ENCODE data around the gene PLXNB2.

PLXNB2 gene

DNA sequence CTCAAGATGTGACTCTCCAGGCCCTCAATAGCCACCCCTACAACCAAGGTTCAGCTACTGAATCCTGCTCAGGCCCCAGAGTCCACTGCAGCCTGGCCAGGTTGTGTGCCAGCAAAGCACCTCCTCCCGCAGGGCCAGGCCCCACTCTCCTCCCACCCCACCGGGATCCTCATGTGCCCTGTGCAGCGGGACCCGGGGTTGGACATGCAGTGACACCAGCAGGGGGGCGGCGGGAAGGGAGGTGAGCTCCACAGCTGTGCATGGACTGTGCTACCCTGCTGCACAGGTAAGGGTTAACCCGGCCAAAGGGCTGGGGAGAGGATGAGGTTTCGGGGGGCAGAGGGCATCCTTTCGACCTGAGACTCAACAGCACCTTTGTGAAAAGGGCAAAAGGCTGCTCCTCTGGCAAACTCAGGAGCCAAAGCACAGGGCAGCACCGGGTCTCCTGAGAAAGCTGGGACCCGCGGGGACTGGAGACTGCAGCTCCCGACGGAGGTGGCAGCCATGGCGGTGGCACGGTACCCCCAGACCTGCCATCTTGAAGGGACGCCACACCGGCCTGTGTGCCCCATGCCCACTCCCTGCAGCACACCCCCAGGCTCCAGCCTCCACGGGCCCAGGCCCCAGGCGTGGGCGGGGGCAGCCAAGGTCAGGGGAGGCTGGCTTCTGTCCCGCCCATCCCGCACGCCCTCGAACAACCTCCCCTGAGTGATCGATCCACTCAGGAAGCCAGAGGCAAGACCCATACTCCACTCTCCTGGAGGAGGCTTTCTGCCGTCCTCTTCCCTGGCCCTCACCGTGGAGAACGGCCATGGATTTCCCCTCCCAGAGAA, 10.6 kb downstream of the PLXNB2 start:
- no peak for DNase-seq

GRCh38 chr22:50294319-50294656, 13.2 kb downstream of the PLXNB2 start:
- no peak for DNase-seq

- DNase-seq: no peak
Measured at GRCh38 chr22:50293441-50294318, 13.8 kb downstream of the PLXNB2 start.

GRCh38 chr22:50292643-50293440, 14.6 kb downstream of the PLXNB2 start:
- DNase-seq: no peak

GRCh38 chr22:50289942-50290630, 17.4 kb downstream of the PLXNB2 start:
- DNase-seq: no peak

DNA sequence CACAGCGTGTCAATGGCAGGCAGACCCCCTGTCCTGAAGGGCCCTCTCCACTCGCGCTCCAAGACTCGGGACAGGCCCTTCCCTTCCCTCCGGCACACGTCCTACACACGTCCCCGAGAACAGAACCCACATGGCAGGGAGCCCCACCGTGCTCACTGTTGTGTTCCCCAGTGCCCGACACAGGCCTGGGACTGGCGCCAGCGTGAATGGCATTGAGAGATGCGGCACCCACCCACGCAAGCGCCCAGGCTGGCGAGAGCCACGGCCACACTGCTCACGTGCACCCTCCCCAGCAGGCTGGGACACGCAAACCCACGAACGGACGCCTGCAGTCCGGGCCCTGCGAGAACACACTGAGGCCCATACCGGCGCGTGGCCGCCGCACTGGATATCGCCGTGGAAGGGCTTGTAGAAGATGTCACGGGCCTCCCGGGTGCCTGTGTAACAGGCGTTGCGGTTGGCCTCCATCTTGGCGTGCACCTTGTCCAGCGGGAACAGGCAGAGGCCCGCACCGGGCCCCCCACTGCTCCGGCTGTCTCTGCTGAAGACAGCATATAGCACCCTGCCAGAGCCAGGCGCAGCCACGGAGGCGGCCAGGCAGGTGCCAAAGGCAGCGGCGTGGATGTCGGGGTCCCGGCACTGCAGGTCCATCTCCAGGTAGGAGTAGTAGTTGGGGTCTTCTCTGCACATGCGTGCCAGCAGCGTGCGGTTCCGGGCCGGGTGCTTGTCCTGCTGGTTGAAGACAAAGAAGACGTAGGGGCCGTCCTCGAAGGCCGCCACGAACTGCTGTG, 18.1 kb downstream of the PLXNB2 start:
- no peak for DNase-seq

DNA sequence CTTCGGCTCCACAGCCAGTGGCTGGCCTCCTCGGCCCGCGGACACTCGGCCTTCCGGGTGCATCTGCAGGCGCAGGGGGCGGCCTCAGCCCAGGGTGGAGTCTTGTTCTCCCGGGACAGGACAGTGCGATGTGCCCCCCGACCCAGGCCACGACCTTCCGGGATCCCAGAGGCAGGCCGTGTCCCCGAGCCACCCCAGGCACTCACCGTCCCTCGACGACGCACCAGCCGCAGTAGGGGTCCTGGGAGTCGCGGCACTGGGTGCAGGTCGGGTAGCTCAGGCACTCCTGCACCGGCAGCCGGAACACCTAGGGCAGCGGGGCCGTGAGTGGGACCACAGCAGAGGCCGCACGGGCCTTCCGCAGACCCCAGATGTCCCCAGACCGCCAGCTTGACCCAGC, 19.7 kb downstream of the PLXNB2 start:
- no peak for DNase-seq

DNA sequence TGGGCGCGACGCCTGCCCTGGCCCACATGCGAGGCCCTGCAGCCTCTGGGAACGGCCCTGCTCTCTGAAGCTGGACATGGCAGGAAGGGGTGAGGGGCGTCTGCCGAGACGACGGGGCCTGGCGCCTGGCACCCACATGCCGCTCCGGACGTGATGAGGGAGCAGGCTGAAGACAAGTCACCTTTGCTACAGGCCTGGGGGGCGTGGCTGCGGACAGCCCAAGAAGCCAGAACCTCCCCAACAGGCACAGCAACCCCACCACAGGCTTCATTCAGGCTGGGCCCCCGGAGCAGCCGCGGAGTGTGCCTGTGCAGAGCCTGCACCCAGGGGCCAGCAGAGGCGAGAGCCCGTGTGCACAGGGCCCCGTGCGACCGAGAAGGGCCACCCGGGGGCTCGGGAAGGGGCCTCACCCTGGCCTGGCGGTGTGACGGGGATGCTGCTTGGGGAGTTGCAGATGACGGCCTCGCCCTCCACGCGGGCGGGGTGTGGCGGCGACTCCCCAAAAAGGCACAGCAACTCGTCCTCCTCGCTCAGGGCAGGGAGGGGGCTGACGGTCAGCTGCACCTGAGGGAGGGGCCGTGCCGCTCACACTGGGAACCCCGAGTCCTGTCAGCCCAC, 20.6 kb downstream of the PLXNB2 start:
- DNase-seq: no peak

- no peak for DNase-seq
Measured at GRCh38 chr22:50286275-50286674, 21.2 kb downstream of the PLXNB2 start.

DNA sequence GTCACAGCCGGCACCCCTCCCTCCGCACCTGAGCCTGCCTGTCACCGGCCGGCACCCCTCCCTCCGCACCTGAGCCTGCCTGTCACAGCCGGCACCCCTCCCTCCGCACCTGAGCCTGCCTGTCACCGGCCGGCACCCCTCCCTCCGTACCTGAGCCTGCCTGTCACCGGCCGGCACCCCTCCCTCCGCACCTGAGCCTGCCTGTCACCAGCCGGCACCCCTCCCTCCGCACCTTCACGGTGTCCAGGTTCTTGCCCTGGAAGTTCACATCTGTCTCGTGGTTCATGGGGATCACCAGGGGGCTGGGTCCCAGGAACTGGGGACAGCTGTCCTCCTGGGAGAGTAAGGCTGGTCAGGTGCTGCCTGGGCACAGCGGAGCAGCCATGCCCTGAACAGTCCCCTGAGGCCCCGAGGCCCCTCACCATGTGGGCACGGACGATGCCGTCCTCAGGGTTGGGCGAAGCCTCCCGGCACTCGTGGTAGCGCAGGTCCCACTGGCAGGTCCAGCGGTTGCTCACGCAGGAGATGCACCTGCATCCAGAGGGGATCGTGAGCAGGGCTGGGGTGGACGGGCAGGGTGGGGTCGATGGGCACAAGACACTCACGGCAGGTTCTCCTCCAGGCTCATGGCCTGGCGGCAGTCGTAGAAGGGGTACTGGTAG, 21.7 kb downstream of the PLXNB2 start:
- DNase-seq: no peak

- DNase-seq: no peak
Measured at GRCh38 chr22:50284479-50284878, 23.0 kb downstream of the PLXNB2 start.

- DNase-seq: no peak
Measured at GRCh38 chr22:50283821-50284220, 23.6 kb downstream of the PLXNB2 start.

DNA sequence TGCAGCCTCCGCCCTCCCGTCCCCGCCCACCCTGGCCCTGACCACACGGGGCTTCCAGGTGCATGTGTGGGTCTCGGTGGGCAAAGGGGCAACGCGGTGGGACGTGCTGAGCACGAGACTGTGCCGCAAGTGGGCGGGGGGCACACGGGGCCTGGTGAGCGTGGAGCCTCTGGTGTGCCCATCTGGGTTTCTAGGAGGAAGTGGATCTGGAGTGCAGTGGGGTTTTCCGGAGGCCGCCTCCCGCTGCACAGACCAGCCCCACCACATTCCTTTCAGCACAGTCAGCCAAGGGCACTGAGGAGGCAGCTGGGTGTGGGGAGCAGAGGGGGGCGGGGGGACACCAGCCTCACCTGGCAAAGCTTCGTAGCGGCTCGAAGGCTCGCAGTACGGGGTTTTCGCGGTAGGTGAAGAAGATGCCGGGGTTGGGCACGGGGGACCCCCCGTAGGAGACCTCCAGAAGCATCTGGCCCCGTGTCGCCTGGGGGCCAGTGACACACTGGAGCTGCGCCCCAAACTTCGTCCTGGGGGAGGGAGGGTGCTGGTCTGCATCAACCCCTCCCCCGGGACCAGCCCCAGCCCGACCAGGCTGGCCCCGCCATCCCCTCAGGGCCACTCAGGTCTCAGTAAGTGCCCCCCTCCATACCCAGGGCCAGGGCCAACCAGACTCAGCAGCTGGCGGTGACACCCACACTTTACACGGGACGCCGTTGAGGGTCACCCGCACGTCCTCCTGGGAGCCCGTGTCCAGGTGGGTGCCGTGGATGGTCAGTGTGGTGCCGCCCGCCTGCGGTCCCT, 24.9 kb downstream of the PLXNB2 start:
- DNase-seq: no peak

DNA sequence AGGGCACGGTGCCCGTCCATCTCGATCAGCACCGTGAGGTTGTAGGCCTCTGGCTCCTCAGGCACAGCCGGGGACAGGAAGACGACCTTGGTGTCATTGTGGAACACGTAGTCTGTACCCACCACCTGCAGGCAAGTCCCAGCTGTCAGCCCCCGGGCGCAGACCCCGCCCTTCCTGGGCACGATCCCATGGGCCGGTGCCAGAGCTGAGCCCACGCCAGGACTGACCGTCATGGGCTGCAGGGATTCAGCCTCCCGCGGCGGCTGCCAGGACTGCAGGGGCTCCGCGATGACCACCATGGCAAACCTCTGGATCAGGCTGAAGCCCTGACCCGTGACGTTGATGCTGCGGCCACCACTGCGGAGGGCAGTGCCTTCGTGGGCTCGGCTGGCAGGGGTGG, 25.5 kb downstream of the PLXNB2 start:
- DNase-seq: no peak

DNA sequence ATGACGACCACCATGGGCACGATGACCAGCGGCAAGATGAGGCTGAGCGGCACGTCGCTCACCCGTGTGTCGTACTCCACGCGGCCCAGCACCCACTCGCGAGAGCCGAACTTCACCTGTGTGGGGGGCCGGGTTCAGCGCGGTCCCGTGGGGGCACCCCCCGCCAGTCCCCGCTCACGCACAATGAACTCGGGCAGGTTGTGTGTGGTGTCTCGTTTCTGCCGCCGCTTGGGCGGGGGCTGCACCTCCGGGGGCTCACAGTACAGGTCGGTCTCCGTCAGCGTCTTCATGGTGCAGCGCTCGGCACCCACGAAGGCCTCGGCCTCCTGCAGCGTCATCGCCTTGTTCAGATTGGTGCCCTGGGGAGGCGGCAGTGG, 26.1 kb downstream of the PLXNB2 start:
- DNase-seq: no peak

- no peak for DNase-seq
Measured at GRCh38 chr22:50280708-50281383, 26.6 kb downstream of the PLXNB2 start.

DNA sequence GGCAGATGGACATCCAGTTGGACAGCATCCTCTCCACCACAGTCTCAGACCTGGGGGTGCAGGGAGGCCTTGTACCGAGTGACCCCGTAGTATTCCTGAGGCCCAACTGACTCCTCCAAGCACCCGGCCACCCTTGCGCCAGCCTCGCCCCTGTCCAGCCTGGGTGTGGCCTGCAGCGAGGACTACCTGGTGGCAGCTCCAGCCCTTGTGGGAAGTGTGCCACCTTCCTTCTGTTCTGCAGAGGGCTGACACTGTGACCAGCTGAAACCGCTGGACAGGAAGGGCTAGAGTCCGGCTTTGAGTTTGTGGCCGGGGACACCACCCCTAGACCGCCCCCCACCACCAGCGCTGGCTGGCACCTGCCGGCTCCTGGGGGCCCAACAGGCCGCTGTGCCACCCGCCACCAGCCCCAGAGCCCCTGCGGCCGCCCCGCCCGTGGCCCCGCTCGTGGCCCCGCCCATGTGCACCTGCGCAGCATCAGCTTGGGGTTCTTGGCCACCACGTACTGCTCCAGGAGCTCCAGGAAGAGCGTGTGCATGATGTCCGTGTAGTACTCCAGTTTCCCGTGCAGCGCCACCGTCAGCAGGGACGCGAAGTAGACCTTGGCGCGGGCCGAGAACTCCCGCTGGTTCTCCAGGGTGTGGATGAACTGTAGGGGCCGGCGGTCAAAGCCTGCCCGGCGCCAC, 27.3 kb downstream of the PLXNB2 start:
- DNase-seq: no peak

GRCh38 chr22:50278956-50279619, 28.4 kb downstream of the PLXNB2 start:
- no peak for DNase-seq
